Esophagus muscularis mucosa (tissue), 4 donors: ENCODE results near the gene FRMD1. TPM values are rescaled to one million over a fixed set of nuclear protein-coding genes. Genes with fewer than 3 reads are reported as not detected.

Source experiments
- DNase-seq: peaks from one replicate; pipeline ENCODE4 v3.0.0-alpha.2; 2017; ENCODE audit errors: extremely low spot score
- H3K27ac ChIP-seq, 4 donors: fragments of 200-600 bp; sonication (generic); replicated peaks in 1 of 4; 1 replicate in 3 of 4; 2 replicates in 1 of 4; pipeline ENCODE4 v1.5.1; 2016 to 2019; ENCODE audit warnings: mild to moderate bottlenecking in 1 of 4
- H3K27me3 ChIP-seq, 4 donors: fragments of 200-600 bp; sonication (generic); one replicate each; pipeline versions ENCODE4 v1.5.1 to v1.6.0; 2016 to 2019
- H3K36me3 ChIP-seq, 4 donors: fragments of 200-600 bp; sonication (generic); one replicate each; pipeline ENCODE4 v1.5.1; 2016 to 2019
- H3K4me1 ChIP-seq, 4 donors: fragments of 200-600 bp; sonication (generic); one replicate each; pipeline ENCODE4 v1.5.1; 2016 to 2019
- H3K4me3 ChIP-seq, 4 donors: fragments of 200-600 bp; sonication (generic); 1 replicate in 2 of 4; 2 replicates in 2 of 4; pipeline ENCODE4 v1.5.1; 2016 to 2019; ENCODE audit warnings: mild to moderate bottlenecking in 4 of 4, moderate library complexity in 1 of 4
- H3K9me3 ChIP-seq, 4 donors: fragments of 200-600 bp; sonication (generic); 1 replicate in 3 of 4; 2 replicates in 1 of 4; pipeline ENCODE4 v1.5.1; 2016 to 2019
- CTCF ChIP-seq, 3 experiments: fragments of 200-600 bp in 2 of 3; fragments of 450-650 bp in 1 of 3; sonication (generic) in 2 of 3; IDR thresholded peaks; one replicate each; pipeline ENCODE4 v1.5.1; 2017 to 2019; ENCODE audit warnings: antibody characterized with exemption in 3 of 3, mild to moderate bottlenecking in 2 of 3, moderate library complexity in 1 of 3
- EP300 ChIP-seq: sonication (generic); formaldehyde crosslinking; IDR thresholded peaks from one replicate; pipeline ENCODE4 v1.6.1; 2017; ENCODE audit warnings: antibody characterized with exemption
- POLR2A ChIP-seq: fragments of 450-650 bp; IDR thresholded peaks from one replicate; pipeline ENCODE4 v1.6.1; 2017; ENCODE audit warnings: antibody characterized with exemption, moderate library complexity, mild to moderate bottlenecking, low read depth
- POLR2AphosphoS5 ChIP-seq, 2 donors: sonication (generic); formaldehyde crosslinking; IDR thresholded peaks; one replicate each; pipeline ENCODE4 v1.6.1; 2017; ENCODE audit warnings: antibody characterized with exemption in 2 of 2
- WGBS: methylation state at CpG from one replicate; pipeline ENCODE4 v1.1.5; 2018; 5-methylcytosine and 5-hydroxymethylcytosine counted together
- intact Hi-C: fragments of 100-400 bp; cut with DNase I; formaldehyde crosslinking; loops from one replicate; pipeline ENCODE4 v1.15.1; 2023
- total RNA-seq, 4 donors: library from RNA; depleted of rRNA; stranded (reverse); fragments of >200 nt; gene quantifications; one replicate each; pipeline versions ENCODE4 v1.1.0 to v1.2.1, GENCODE V29; 2016

FRMD1 gene
- total RNA-seq, 4 donors from 2014 or later: 0.17 TPM; not detected in 3

DNA sequence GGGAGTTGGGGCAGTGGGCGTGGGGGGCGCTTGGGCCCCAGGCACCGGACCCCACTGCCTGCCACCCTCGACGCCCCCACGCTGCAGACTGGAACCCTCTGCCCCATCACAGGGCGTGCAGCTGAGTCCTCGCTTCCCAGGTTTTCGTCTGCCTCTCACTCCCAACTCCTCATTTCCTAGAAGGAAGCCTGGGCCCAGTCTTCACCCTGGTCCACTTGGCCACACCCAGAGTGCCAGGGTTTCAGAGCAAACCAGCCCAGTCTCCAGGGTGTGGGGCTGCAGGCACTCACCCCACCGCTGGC is 30.3 kb downstream of the FRMD1 start:
- no peaks in the 10 kb centered on the region for H3K9me3 ChIP-seq
- intact Hi-C loops: no loop called here
- H3K27me3 ChIP-seq: no peaks in the 10 kb centered on the region
- H3K27ac ChIP-seq: no peak overlapping the region
- WGBS: 90% methylated on average over 9 of the region's 10 CpGs
- H3K4me1 ChIP-seq: peaks cover 8 to 13% (median 11%) of the 10 kb centered on the region in 4 donors
- H3K36me3 ChIP-seq: no peaks in the 10 kb centered on the region
- H3K4me3 ChIP-seq: no peak overlapping the region
- no peak for DNase-seq
- no peak for TF ChIP-seq CTCF (IDR thresholded peaks at IDR 0.05)
- TF ChIP-seq POLR2A: no peak
- no peak for TF ChIP-seq EP300
- TF ChIP-seq POLR2AphosphoS5 (IDR thresholded peaks at IDR 0.05): no peak

GRCh38 chr6:168047841-168048723 is 30.9 kb downstream of the FRMD1 start:
- H3K9me3 ChIP-seq: no peaks in the 10 kb centered on the region
- DNase-seq: no peak
- intact Hi-C loops: no loop called here
- TF ChIP-seq POLR2AphosphoS5 (IDR thresholded peaks at IDR 0.05) (no peak), POLR2A (no peak), CTCF (IDR thresholded peaks at IDR 0.05) (no peak), EP300 (no peak)
- peaks cover 8 to 13% (median 11%) of the 10 kb centered on the region in 4 donors for H3K4me1 ChIP-seq
- H3K27ac ChIP-seq: no peak overlapping the region
- no peaks in the 10 kb centered on the region for H3K27me3 ChIP-seq
- H3K4me3 ChIP-seq: no peak overlapping the region
- H3K36me3 ChIP-seq: no peaks in the 10 kb centered on the region
- WGBS: 88% methylated on average over 28 of the region's 31 CpGs

GRCh38 chr6:168046696-168047095 is 32.3 kb downstream of the FRMD1 start:
- DNase-seq: no peak

GRCh38 chr6:168045706-168046620 is 33.0 kb downstream of the FRMD1 start:
- 57% methylated on average over 18 of the region's 20 CpGs for WGBS
- Histone ChIP-seq H3K4me3 (no peak overlapping the region), H3K27ac (peak overlapping the region in 1 of 4 donors; percentile 36), H3K9me3 (peaks cover 0 to under 1% (median 0%) of the 10 kb centered on the region in 4 donors), H3K36me3 (no peaks in the 10 kb centered on the region), H3K4me1 (peaks cover 8 to 13% (median 11%) of the 10 kb centered on the region in 4 donors), H3K27me3 (no peaks in the 10 kb centered on the region)
- intact Hi-C loops: no loop called here
- no peak for DNase-seq
- TF ChIP-seq POLR2A (no peak), POLR2AphosphoS5 (IDR thresholded peaks at IDR 0.05) (no peak), EP300 (no peak), CTCF (IDR thresholded peaks at IDR 0.05) (no peak)

More at GRCh38 chr6:168046696-168047095, 32.3 kb downstream of the FRMD1 start:
- Histone ChIP-seq H3K36me3 (no peaks in the 10 kb centered on the region), H3K27me3 (no peaks in the 10 kb centered on the region), H3K9me3 (no peaks in the 10 kb centered on the region), H3K4me1 (peaks cover 8 to 13% (median 11%) of the 10 kb centered on the region in 4 donors), H3K27ac (no peak overlapping the region), H3K4me3 (no peak overlapping the region)
- 91% methylated on average over 3 of the region's 3 CpGs for WGBS
- no peak for TF ChIP-seq CTCF (IDR thresholded peaks at IDR 0.05)
- TF ChIP-seq EP300: no peak
- no peak for TF ChIP-seq POLR2A
- no peak for TF ChIP-seq POLR2AphosphoS5 (IDR thresholded peaks at IDR 0.05)
- intact Hi-C loops: no loop called here
